RPMI7951 (cell line): Measurements from ENCODE around the gene UNG. TPM values are rescaled to one million over a fixed set of nuclear protein-coding genes. Genes with fewer than 3 reads are reported as not detected.
"Not testable (repeated sequence)": the region's sequence is repeated elsewhere in the genome, so short reads cannot be mapped to it uniquely, and the experiment has no call there.

Source experiments
- DNase-seq: peaks from one replicate; pipeline ENCODE4 v3.0.0-alpha.2; 2012; ENCODE audit warnings: low read depth
- total RNA-seq: library from RNA; depleted of rRNA; stranded (reverse); fragments of >200 nt; shearing (Covaris generic); gene quantifications from 2 replicates; pipeline ENCODE4 v1.2.3, GENCODE V29; 2014; rRNA removed

Gene UNG
- 31.0 and 32.2 TPM in 2 replicates for total RNA-seq

GRCh38 chr12:109097435-109098182 is at the start of gene UNG:
UNG (plus strand) TSS chr12:109097597; CDS start chr12:109097680, 83 bp downstream.
- peak; percentile 92 for DNase-seq

- DNase-seq = not testable (repeated sequence)
These were observed 48.7 kb upstream of the UNG start for GRCh38 chr12:109048706-109049105.

- not testable (repeated sequence) for DNase-seq
These were observed 47.6 kb upstream of the UNG start for GRCh38 chr12:109049794-109050193.

- DNase-seq = no peak
These were observed 45.3 kb upstream of the UNG start for GRCh38 chr12:109052097-109052413.

GRCh38 chr12:109052414-109053323 is 44.7 kb upstream of the UNG start, which contains the start of gene USP30:
USP30 (plus strand) TSS chr12:109052576; CDS start chr12:109052679, 103 bp downstream.
- DNase-seq = peak; percentile 80

- peak; percentile 10 for DNase-seq
These were observed 43.8 kb upstream of the UNG start for GRCh38 chr12:109053382-109054123.

- not testable (repeated sequence) for DNase-seq
These were observed 43.3 kb upstream of the UNG start for GRCh38 chr12:109054124-109054513.

- DNase-seq = no peak
These were observed 42.9 kb upstream of the UNG start for GRCh38 chr12:109054520-109054919.

- no peak for DNase-seq
These were observed 40.5 kb upstream of the UNG start for GRCh38 chr12:109056891-109057290.

GRCh38 chr12:109057376-109057775 is 40.0 kb upstream of the UNG start:
- DNase-seq = no peak

GRCh38 chr12:109058773-109059172 is 38.6 kb upstream of the UNG start:
- DNase-seq = no peak

- no peak for DNase-seq
These were observed 33.3 kb upstream of the UNG start for GRCh38 chr12:109064143-109064542.

GRCh38 chr12:109065154-109065852 is 32.1 kb upstream of the UNG start:
- no peak for DNase-seq

GRCh38 chr12:109065853-109066193 is 31.6 kb upstream of the UNG start:
- no peak for DNase-seq

GRCh38 chr12:109069307-109070271 is 27.8 kb upstream of the UNG start:
- no peak for DNase-seq

GRCh38 chr12:109074866-109075265 is 22.5 kb upstream of the UNG start:
- no peak for DNase-seq

GRCh38 chr12:109082751-109083150 is 14.6 kb upstream of the UNG start:
- no peak for DNase-seq

- no peak for DNase-seq
These were observed 13.0 kb upstream of the UNG start for GRCh38 chr12:109084425-109084824.

GRCh38 chr12:109085590-109085989 is 11.8 kb upstream of the UNG start:
- no peak for DNase-seq

GRCh38 chr12:109087250-109087649 is 10.1 kb upstream of the UNG start:
- DNase-seq = no peak
